Activated CD4-positive, alpha-beta T cell treated with anti-CD3 and anti-CD28 coated beads for 36 hours (primary cell): Measurements from ENCODE around the gene GRIN3B. TPM values are rescaled to one million over a fixed set of nuclear protein-coding genes. Genes with fewer than 3 reads are reported as not detected.

Source experiments
- ATAC-seq: fragments of 200-7000 bp; cut with Tn5 transposase; one replicate; pipeline ENCODE4 v1.10.0; 2021; ENCODE audit warnings: mild to moderate bottlenecking, moderate library complexity
- CTCF ChIA-PET: fragments of 350-600 bp; sonication (Branson Sonifier 250); formaldehyde crosslinking; loops from one replicate; lab custom pipeline; 2021; ENCODE audit warnings: antibody characterized with exemption; lab: Charles Lee
- POLR2A ChIA-PET: fragments of 350-600 bp; sonication (Branson Sonifier 250); formaldehyde crosslinking; loops from one replicate; lab custom pipeline; 2021; ENCODE audit warnings: antibody characterized with exemption, inconsistent platforms; lab: Charles Lee
- DNase-seq: peaks from one replicate; pipeline ENCODE4 v3.0.0-alpha.2; 2020
- H3K27ac Mint-ChIP-seq: one replicate; pipeline ENCODE4 v1.8.0; 2021; ENCODE audit warnings: mixed read lengths
- H3K27me3 Mint-ChIP-seq: one replicate; pipeline ENCODE4 v1.8.0; 2021; ENCODE audit warnings: mixed read lengths
- H3K36me3 Mint-ChIP-seq: one replicate; pipeline ENCODE4 v1.8.0; 2021; ENCODE audit warnings: low read depth, mixed read lengths
- H3K4me1 Mint-ChIP-seq: one replicate; pipeline ENCODE4 v1.8.0; 2021; ENCODE audit warnings: mixed read lengths
- H3K4me3 Mint-ChIP-seq: one replicate; pipeline ENCODE4 v1.8.0; 2021; ENCODE audit warnings: mild to moderate bottlenecking, moderate library complexity, mixed read lengths
- H3K9me3 Mint-ChIP-seq: one replicate; pipeline ENCODE4 v1.8.0; 2021; ENCODE audit warnings: low read depth, mixed read lengths
- intact Hi-C, 2 experiments: fragments of 100-400 bp; cut with DNase I in 1 of 2; cut with micrococcal nuclease in 1 of 2; formaldehyde crosslinking; loops; one replicate each; pipeline versions ENCODE4 v1.14.2 to v1.15.1; 2022 to 2024; cut with DNase I, micrococcal nuclease
- total RNA-seq, 2 experiments: library from RNA; stranded (reverse); gene quantifications; one replicate each; pipeline ENCODE4 v1.2.3, GENCODE V29; 2021

The GRIN3B gene
- total RNA-seq, 2 experiments from 2014 or later, result 0.09 TPM; not detected in 1

DNA sequence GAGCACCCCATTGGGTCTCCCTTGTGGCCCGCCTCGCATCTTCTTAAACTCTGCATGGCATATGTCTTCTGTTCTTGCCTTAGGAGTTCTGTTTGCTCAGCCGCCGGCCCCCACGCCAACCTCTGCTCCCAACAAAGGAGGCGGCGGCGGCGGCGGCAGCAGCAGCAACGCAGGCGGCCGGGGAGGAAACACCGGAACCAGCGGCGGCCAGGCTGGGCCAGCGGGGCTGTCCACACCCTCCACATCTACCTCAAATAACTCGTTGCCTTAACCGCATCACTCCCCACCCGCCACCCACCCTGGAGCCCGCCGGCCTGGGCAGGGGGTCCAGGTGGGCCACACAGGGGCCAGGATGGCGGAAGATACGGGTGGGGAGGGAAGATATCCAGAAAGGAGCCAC is 28.4 kb upstream of the GRIN3B start:
- Mint-ChIP-seq H3K9me3 (peaks cover 5% of the 10 kb centered on the region), H3K27me3 (no peaks in the 10 kb centered on the region), H3K4me3 (no peak overlapping the region), H3K36me3 (peaks cover 29% of the 10 kb centered on the region), H3K27ac (no peak overlapping the region), H3K4me1 (no peaks in the 10 kb centered on the region)
- intact Hi-C loops, result no loop called here
- CTCF ChIA-PET, result interaction anchor here (0.6 to 2.1 kb wide), 2 partner anchors 10 to 300 kb away, joined by 3 to 6 read pairs; no protein-coding TSS in a partner anchor
- DNase-seq, result no peak
- no peak for ATAC-seq
- POLR2A ChIA-PET, result no interaction called here

DNA sequence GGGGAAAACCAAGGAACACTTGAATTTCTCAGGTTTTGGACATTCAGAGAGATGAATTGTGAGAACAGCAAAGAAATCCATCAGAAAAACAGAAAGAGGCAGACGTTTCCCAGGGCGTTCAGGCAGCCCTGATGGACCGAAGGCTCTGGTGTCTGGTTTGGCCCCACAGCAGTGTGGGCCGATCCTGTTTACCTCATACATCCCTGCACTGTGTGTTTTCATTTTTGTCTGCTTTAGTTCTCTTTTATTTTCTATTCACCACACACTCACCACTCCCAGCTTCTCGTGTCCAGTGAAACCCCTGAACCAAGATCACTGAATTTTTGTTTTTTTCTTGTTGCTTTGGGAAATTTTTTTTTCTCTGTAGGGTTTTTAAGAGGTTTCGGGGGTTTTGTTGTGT is 27.9 kb upstream of the GRIN3B start:
- Mint-ChIP-seq H3K4me1 (no peaks in the 10 kb centered on the region), H3K27ac (no peak overlapping the region), H3K4me3 (no peak overlapping the region), H3K27me3 (no peaks in the 10 kb centered on the region), H3K36me3 (peaks cover 29% of the 10 kb centered on the region), H3K9me3 (peaks cover 5% of the 10 kb centered on the region)
- DNase-seq (no peak), ATAC-seq (no peak)
- ChIA-PET CTCF (no interaction called here), POLR2A (no interaction called here)
- intact Hi-C loops, result no loop called here

DNA sequence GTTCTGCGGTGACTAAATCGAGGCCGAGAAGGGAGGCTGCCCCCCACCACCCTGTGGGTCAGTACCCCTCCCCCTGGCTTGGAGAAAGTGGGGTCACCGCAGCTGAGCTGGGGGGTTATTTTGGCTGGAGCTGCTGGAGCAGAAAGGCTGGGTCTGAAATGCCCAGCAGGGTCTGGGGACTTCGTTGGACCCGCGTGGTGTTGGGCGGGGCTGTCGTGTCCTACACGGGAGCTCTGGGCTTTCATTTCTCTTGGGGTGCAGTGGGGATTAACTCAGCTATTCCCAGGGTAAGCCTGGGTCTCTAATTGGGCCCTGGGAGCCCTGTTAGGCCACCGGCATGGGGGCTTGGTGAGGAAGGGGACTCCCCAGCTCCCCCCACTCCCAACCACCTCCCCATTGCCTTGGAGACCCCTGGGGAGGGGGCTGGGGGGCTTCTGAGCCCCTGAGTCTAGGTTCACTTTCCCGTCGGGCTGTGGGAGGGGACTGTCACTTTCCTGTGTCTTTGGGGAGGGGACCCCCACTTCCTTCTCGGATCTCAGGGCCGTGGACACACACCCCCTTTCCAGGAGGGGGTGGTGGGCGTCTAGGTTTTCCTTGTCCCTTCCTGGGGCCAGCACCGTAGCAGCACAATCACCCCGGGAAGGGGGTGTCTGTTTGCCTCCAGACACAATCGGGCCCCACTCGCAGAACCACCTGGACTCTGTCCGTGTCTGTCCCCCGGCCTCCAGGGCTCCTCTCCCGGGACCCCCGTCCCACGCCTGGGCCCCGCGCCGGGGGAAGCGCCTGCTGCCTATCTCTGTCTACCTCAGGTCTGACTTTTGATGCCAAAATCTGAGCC is 26.3 kb upstream of the GRIN3B start:
- ChIA-PET CTCF (interaction anchor here (1.1 kb wide), 1 partner anchor 50 kb away, joined by 3 read pairs; no protein-coding TSS in a partner anchor), POLR2A (no interaction called here)
- Mint-ChIP-seq H3K27me3 (no peaks in the 10 kb centered on the region), H3K9me3 (peaks cover 5% of the 10 kb centered on the region), H3K4me3 (no peak overlapping the region), H3K4me1 (no peaks in the 10 kb centered on the region), H3K36me3 (peaks cover 21% of the 10 kb centered on the region), H3K27ac (no peak overlapping the region)
- intact Hi-C loops, result no loop called here
- no peak for DNase-seq
- ATAC-seq, result no peak

DNA sequence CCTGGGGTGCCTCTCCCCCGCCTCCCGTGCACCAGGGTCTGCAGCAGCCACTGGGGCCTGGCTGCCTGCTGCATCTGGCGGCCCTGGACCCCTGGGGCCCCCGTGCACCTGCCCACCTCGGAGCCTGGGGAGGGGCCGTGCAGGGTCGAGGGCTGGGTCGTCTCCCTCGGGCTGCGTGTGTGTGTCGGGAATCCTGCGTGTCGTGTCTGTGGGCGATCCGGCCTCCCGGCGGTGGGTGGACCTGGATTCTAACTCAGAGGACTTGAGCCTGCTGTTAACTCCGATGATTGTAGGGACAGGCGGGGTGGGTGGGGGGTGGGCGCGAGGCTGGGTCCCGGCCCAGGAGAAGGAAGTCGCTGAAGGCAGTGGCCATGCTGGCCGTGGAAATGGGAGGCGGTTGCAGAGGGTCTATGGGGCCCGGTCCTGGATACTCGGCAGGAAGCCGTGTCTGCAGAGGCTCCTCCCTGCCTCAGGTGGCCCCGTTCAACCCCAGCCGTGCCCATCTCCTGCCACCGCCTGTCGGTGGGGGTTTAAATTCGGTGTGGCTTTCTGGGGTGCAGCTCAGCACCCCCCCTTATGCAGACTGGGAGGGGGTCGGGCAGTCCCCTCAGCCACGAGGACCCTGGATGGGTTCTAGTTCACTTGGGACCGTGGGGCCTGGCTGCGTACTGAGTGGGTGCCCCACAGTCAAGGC is 25.5 kb upstream of the GRIN3B start:
- Mint-ChIP-seq H3K4me3 (no peak overlapping the region), H3K27ac (no peak overlapping the region), H3K36me3 (peaks cover 18% of the 10 kb centered on the region), H3K9me3 (peaks cover 5% of the 10 kb centered on the region), H3K4me1 (no peaks in the 10 kb centered on the region), H3K27me3 (no peaks in the 10 kb centered on the region)
- ATAC-seq, result no peak
- CTCF ChIA-PET, result interaction anchor here (1.1 kb wide), 1 partner anchor 51 kb away, joined by 3 read pairs; no protein-coding TSS in a partner anchor
- intact Hi-C loops, result no loop called here
- no peak for DNase-seq
- POLR2A ChIA-PET, result no interaction called here

DNA sequence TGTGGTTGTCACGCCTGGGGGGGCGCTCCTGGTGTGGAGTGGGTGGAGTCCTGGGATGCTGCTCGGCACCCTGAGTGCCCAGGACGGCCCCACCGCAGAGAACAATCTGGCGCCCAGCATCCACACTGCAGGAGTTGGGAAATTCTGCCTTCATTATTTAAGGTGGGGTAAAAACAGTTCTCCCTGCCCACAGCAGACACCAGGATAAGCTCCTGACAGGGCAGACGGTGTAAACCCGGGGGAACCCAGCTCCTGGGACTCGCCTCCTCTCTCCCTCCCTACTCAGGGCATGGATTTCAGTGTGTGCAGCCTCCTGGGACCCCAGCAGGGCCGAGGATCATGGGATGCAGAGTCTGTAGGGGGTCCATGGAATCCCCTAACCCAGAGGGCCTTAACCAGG is 23.7 kb upstream of the GRIN3B start:
- H3K4me1 Mint-ChIP-seq, result no peaks in the 10 kb centered on the region
- CTCF ChIA-PET, result interaction anchor here (0.6 to 1.3 kb wide), 3 partner anchors 25 to 206 kb away, joined by 3 to 4 read pairs (median 4); no protein-coding TSS in a partner anchor

DNA sequence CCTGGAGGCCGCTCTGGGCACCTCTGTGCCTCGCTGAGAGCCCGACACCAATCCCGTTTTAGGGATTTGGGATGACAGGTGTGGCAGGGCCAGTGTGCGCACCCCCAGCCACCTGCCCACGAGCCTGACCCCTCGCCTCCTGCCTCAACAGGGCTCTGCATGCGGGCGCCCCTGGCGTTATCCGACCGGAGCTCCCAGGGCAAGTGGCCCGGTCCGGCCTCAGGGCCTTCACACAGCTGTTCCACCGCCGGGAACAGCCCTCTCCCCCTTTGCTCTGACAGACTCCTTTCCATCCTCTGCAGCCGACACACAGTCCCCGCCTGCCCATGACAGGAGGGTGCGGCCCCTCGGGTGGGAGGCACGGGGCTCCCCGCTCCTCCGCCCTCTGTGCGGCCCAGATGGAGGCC is 23.2 kb upstream of the GRIN3B start:
- H3K27ac Mint-ChIP-seq, result no peak overlapping the region
- DNase-seq (no peak), ATAC-seq (no peak)
- intact Hi-C loops, result no loop called here
- H3K4me3 Mint-ChIP-seq, result no peak overlapping the region
- H3K36me3 Mint-ChIP-seq, result peaks cover 4% of the 10 kb centered on the region
- H3K9me3 Mint-ChIP-seq, result no peaks in the 10 kb centered on the region
- CTCF ChIA-PET, result interaction anchor here (0.6 to 1.3 kb wide), 3 partner anchors 24 to 206 kb away, joined by 3 to 4 read pairs (median 4); no protein-coding TSS in a partner anchor
- POLR2A ChIA-PET, result interaction anchor here (1.2 kb wide), 1 partner anchor 154 kb away, joined by 3 read pairs; no protein-coding TSS in a partner anchor
- H3K27me3 Mint-ChIP-seq, result no peaks in the 10 kb centered on the region
- no peaks in the 10 kb centered on the region for H3K4me1 Mint-ChIP-seq

More for the DNA sequence above, 23.7 kb upstream of the GRIN3B start:
- H3K27ac Mint-ChIP-seq, result no peak overlapping the region
- H3K27me3 Mint-ChIP-seq, result no peaks in the 10 kb centered on the region
- POLR2A ChIA-PET, result interaction anchor here (1.2 kb wide), 1 partner anchor 154 kb away, joined by 3 read pairs; no protein-coding TSS in a partner anchor
- H3K36me3 Mint-ChIP-seq, result peaks cover 7% of the 10 kb centered on the region
- DNase-seq (no peak), ATAC-seq (no peak)
- no peaks in the 10 kb centered on the region for H3K9me3 Mint-ChIP-seq
- intact Hi-C loops, result no loop called here
- no peak overlapping the region for H3K4me3 Mint-ChIP-seq

DNA sequence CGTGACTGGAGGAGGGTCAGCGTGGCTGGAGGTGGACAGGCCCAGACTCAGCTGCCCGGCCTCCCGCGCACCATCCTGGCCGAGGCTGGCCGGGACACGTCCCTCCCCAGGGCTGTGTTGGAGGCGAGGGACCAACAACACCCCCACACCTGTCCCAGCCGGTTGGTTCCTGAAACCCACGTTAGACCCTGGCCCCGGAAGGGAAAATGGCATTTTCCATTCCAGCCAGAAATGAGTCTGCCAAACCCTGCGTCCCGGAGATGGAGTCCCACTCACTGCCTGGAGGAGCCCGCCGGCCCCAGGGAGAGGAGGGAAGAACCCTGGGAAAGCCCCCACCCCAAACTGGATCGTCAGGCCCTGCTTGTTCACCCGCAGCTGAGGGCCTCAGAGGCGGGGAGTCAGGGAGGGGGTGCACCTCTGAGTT is 20.9 kb upstream of the GRIN3B start:
- peaks cover 2% of the 10 kb centered on the region for H3K36me3 Mint-ChIP-seq
- DNase-seq (no peak), ATAC-seq (no peak)
- H3K9me3 Mint-ChIP-seq, result no peaks in the 10 kb centered on the region
- intact Hi-C loops, result no loop called here
- no peak overlapping the region for H3K27ac Mint-ChIP-seq
- CTCF ChIA-PET, result interaction anchor here (0.6 to 1.2 kb wide), 2 partner anchors 36 to 76 kb away, joined by 3 read pairs; no protein-coding TSS in a partner anchor
- peaks cover 5% of the 10 kb centered on the region for H3K4me1 Mint-ChIP-seq
- no peaks in the 10 kb centered on the region for H3K27me3 Mint-ChIP-seq
- POLR2A ChIA-PET, result no interaction called here
- no peak overlapping the region for H3K4me3 Mint-ChIP-seq

DNA sequence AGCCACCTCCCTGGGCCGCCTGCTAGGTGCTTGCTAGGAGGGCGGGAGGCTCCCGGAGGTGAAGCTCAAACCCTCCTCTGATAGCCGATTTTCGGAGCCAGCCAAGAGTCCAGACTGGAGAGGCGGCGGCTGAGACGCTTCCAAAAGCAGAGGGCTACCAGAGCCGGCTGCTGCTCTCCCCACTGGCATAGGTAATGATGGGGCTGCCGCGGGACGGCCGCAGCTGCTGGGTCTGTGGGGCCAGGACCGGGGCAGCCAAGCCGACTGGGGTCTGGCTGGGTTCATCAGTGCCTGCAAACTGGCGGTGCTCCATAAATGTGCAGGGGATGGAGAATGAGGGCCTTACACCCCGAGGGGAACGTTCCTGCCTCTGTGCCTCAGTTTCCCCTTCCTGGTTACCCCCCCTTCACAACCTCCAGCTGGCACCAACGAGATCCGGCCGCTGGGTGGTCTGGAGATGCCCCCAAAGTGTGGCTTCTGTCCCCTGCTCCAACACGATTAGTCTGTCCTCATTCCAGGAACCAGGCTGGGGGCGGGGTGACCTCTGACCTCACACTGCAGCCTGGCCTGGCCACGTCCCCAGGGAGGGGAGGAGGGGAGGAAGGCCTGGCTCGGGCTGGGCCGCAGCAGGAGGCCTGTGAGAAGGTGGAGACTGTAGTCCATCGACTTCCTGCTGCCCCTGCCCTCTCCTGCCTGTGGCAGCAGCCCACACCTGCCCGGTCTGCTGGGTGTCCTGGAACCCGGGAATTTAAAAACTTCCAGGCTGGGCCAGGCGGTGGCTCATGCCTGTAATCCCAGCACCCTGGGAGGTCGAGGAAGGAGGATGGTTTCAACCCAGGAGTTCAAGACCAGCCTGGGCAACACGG is 19.9 kb upstream of the GRIN3B start:
- CTCF ChIA-PET, result interaction anchor here (0.6 to 2.3 kb wide), 3 partner anchors 55 to 237 kb away, joined by 3 to 24 read pairs (median 5); no protein-coding TSS in a partner anchor
- Mint-ChIP-seq H3K27ac (no peak overlapping the region), H3K36me3 (peaks cover 2% of the 10 kb centered on the region), H3K4me1 (peaks cover 10% of the 10 kb centered on the region), H3K4me3 (no peak overlapping the region), H3K9me3 (no peaks in the 10 kb centered on the region), H3K27me3 (no peaks in the 10 kb centered on the region)
- POLR2A ChIA-PET, result no interaction called here
- DNase-seq (no peak), ATAC-seq (no peak)
- intact Hi-C loops, result loop anchor here in 1 of 2 experiments (5.0 kb wide), 1 partner anchor 208 kb away; no protein-coding TSS in a partner anchor

DNA sequence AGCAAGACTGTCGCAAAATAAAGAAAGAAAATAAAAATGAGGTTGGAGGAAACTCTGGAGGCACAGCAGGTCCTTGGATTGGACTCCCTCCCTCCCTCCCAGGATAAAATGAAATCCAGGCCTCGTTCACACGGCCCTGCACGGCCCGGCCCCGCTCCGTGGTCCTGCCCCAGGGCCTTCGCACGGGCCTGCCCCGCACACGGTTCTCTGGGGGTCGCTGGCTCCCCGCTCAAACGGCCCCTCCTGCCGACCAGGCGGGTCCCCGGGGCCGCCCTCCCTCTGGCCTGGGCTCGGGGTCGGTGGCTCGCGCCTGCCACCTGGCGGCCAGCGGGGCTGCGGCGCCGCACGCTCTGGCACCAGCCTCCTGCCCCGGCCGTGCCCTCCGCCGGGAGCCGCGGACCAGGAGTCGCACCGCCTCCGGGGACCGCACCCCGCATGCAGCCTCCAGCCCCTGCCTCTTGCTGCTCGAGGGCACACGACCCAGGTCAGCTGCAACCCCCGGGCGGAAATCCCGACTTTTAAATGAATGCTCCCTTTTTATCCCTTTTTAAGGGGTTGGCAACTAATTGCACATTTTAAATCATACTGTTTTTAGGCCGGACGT is 17.6 kb upstream of the GRIN3B start:
- DNase-seq (peak; percentile 87), ATAC-seq (peak; percentile 86)
- Mint-ChIP-seq H3K36me3 (peaks cover 7% of the 10 kb centered on the region), H3K27me3 (no peaks in the 10 kb centered on the region), H3K27ac (no peak overlapping the region), H3K4me1 (peaks cover 14% of the 10 kb centered on the region), H3K9me3 (no peaks in the 10 kb centered on the region), H3K4me3 (no peak overlapping the region)
- intact Hi-C loops, result loop anchor here (1.0 to 5.0 kb wide), 6 partner anchors 61 to 320 kb away; no protein-coding TSS in a partner anchor
- ChIA-PET CTCF (interaction anchor here (0.8 to 3.8 kb wide), 13 partner anchors 12 to 119 kb away, joined by 3 to 26 read pairs (median 5); partner anchors contain the start of genes MED16 and RNU6-9), POLR2A (no interaction called here)
